GM19467 (cell line): Measurements from ENCODE around the gene ATP2B1.
"Not testable (repeated sequence)": the region's sequence is repeated elsewhere in the genome, so short reads cannot be mapped to it uniquely, and the experiment has no call there.

Experiments
- ATAC-seq: cut with Tn5 transposase; IDR thresholded peaks from one replicate; pipeline ENCODE4 v1.9.1; 2021; ENCODE audit warnings: mild to moderate bottlenecking, moderate library complexity; ENCODE audit not compliant: unreplicated experiment

The ATP2B1 gene

DNA sequence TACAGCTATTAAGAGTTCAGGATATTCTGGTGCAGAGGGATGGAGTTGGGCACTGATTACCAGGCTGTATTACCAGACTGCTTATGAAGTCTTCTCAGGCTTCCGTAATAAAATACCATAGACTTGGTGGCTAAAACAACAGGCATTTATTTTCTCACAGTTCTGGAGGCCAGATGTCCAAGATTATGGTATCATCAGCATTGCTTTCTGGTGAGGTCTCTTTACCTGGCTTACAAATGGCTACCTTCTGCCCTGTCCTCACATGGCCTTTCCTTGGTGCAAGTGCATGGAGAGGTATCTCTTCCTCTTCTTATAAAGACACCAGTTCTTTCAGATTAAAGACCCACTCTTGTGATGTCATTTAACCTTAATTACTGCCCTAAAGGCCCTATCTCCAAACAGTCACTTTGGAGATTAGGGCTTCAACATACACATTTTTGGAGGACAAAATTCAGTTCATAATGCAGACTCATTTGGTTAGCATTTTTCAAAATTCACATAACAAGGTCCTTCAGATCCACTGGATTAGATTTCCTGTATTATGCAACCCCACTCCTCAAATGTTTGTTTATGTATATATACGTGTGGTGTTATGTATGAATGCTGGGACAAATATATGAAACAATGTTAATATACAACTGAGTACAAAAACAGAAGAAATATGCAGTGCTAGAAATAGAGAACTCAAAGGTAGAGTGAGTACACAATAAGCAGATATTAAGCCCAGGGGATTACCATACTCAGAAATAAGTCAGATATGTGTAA lies 9.3 kb upstream of the ATP2B1 start:
- ATAC-seq, result no peak

DNA sequence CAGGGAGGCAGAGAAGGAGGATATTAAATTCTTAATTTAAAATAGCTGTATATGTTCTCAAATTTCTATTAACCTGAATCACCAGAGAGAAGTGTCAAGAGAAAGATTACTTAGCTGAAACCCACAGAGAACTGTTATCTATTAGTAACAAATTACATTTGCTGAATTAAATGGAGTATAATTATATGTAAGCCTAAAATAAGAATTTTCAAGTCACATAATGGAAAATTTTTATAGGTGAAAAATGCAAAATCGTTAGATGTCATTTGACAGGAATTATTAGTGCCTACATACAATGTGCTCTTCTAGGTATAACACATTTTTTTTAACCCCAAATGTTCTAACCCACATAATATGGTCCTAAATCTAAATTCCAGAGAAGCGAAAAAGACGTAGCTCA lies 4.1 kb upstream of the ATP2B1 start:
- no peak for ATAC-seq

DNA sequence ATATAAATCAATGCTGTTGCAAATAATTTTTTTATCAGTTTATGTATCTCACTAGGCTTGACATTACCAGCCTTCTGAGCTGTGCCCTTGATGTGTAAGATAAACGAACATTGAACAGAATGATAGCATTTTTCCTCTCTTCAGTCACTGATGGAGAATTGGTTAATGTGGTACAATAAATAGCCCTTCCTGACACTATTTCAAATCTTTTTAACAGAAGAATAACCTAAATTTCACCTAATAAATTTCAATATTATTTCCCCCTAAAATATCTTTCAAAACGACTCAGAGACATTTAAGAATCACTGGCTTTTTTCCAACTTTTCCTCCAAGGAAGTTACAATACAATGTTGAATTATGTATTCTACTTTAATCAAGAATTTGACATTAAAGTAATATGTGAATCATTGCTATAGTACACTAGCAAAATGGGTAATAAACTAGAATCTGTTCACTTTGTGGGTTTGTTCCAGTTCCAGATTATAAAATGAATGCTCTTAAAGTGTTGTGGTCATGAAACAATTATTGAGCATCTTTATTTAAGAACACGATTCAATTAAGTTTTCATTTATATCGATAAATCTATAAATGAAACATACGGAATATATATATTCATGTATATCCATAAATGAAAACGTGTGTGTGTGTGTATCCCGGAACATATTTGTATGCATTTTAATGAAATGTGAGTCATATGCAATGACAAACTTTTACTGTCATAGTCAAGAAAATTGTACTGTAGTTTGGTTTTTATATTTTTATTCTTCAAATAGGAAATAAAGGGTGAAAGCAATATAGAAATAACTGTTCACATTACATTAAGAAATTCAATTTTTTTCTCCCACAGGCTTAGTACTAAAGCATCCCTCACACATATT lies 2.5 kb upstream of the ATP2B1 start:
- no peak for ATAC-seq

DNA sequence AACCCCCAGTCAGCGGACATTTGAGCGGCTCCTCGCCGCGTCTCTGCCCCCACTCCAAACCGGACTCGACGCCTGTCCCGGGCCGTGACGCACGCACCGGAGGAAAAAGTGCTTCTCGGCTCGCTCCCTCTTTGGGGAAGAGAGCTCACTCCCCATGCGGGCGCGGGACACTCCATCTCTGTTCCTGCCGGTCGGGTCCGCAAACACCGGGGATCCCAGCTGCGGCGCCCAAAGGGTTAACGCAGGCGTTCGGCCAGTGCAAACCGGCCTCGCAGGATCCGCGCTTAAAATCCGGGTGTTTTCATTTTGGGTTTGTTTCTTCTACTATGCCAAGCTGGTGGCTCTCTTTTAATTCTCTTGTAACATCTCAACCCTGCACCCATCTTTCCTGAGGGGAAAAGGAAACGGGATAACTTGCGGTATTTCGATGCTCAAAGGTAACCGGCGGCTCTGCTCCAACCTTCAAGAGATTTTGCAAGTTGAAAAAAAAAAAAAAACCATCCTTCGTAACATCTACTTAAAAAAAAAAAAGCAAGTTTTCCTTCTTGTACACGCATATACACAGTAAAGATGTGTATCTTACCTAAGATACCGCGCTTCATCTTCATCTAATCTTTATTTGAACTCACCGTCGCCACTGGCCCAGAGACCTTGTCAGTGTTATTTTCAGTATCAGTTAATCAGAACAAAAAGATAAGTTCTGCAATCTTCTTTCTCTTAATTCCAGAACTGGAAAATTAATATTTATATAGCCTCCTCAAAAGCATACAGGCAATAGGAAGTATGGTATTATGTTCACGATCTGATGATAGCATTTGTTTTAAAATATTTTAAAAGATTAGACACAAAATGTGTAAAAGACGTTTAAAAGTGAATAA lies 1.6 kb upstream of the ATP2B1 start:
- ATAC-seq, result no peak

DNA sequence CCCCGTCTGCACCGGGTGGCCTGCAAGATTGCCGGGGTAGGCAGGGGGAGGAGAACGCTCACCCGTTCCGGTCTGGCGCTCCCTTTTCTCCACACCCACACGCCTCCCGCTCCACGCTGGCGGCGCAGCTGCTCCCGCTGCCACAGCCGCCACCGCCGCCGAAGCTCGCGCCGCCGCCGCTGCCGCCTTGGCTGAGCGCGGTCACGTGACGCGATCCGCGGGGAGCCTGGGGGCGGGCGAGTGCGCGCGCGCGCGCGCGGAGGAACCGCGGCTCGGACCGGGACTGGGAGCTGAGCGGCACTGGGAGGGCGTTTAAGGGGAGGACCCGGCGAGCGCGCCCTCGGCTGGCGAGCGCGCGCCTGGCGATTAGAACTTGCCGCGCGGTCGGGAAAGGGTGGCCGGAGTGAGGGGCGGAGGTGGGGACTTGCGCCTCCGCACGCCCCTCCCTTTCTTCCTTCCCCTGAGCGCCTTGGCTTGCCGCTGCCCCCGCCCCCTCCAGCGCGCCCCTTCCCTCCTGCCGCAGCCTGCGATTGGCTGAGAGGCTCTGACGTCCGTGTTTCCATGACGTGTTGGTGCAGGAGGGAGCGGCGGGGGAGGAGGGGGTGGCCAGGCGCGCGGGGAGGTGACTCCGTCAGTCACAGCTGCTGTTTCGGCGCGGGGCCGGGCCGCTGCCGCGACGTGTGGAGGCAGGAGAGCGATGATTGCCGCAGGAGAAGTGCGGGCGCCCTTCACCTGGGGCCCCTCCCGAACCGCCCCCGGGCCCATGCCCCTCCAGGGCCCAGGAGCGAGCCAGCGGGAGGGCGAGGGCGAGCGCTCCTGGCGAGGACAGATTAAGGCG lies 738 bp upstream of the ATP2B1 start:
- ATAC-seq, result peak; percentile 70

DNA sequence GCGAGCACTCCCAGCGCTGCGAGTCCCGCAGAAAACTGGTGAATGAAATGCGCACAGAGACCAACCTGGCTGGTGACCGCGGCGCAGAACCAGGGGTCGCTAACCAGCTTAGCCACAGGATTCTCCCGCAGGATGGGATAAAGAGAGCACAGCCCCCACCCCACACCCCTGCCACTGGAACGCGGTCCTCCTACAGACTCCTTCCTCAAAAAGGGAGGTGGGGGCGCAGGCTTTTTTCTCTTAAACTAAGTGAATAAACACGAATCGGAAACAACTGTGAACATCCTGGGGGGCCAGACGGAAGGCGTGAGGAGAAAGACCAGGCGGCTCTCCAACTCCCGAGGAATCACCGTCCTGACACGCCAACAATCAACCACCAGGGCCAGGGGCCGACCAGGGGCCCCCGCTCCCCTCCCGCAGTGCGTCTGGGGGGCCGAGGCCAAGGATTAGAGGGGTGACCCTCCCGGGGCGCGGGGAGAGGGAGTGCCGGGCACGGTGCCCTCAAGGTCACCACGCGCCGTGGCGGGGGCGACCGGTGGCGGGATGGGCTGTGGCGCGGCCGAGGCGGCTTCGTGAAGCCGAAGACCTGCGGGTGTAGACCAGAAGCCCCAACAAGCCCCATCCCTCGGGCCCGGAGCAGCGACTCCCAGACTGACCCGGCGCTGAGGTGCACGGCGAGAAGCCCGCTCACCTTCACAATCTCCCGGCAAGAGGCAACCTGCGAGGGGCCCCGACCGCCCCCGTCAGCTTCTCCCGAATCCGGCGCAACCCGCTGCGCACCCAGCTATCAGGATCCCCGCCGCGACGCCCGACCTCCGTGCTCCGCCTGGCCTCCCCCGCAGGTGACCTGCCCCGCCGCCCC lies 704 bp downstream of the ATP2B1 start:
- ATAC-seq, result peak; percentile 0

DNA sequence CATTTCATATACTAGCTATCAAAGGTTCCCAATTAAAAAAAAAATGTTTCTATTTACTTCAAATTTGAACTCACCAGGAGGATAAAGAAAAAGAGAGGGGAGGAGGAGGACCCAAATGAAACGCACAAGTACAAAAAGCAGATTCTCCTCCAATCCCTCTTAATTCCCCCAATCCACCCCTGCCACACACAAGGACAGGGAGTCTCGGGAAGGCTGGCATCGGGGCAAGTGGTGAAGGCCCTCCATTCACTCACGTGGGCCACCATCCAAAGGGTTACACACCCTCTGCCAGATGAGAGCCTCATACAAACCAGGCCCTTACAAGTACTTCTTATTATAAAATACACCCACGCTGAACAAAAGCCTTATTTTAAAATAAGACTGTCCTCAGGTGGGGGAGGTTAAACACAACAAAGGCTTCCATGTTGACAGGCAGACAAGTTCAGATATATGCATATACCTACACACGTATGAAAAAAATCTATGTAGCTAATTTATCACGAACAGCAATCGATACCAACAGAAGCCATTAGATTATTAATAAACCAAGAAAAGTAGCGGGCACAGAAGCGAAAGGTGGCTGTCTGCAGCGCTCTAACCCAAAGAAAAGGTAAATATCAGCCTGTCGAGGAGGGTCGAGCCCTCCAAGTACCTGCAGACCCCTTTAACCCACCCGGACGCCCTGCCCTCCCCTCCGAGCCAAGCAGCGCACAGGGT lies 1.5 kb downstream of the ATP2B1 start:
- no peak for ATAC-seq

DNA sequence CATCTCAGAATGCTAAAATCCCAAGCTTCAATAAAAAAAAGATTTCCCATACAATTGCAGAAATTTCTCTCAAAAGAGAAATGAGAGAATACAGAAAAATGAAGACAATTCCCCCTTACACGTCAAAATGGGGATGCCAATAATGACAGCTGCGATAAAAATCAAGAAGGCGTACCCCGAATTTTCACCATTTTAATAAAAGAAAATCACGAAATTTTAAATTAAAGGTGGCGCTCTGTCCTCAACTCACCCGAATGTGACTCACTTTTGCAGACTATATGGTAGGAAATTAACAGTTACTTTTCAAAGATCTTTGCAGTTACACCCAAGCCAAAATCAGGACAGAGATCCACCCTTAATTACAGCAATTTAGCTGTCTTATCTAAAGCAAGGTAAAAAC lies 2.1 kb downstream of the ATP2B1 start:
- no peak for ATAC-seq

DNA sequence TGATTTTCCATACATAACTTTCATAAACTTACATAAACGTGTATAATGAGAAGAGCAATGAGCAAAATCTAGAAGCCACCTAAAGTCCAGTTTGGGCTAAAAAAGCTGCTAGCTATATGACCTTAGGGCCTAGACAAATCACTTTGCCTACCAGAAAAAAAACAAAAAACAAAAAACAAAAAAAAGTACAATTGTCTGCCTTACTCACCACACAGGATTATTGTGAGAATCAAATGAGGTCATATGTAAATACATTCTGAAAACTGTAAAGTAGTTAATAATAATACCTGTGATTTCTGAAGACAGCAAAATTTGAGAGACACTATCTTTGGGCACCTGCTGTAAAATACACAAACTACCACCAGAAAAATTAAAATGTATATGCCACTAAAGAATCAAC lies 4.2 kb downstream of the ATP2B1 start:
- no peak for ATAC-seq

DNA sequence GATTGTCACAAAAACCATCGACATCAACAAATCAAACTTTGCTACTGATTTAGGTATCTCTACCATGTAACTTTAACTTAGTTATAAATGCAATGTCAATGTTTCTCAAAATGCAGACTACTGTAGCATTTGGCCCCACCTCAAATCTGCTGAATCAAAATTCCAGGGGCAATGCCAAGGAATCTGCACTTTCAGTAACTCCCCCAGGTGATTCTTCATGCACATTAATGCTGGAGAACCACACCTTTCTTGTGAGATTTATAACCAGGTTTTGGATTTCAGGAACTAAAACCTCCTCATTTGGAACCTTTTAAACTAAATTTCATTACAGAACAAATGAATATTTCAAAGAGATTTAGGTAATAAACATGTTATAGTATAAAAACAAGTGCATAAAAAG lies 4.9 kb downstream of the ATP2B1 start:
- no peak for ATAC-seq

DNA sequence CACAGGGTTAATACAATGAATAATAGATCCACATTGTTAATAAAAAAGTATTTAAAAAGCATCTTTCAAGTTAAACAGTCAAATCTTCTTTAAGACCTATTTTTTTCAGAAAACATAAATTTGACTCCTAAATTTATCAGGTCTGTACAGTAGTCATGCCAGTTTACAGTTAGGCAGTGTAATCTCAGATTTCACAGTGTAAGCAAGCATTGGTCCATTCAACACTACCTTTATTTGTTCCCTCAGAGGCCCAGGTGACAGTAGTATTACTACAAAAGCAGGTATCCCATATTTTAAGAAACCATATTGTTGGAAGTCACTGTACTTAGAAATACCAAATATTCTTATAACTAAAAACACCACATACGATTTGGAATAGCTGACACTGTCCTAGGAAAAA lies 6.1 kb downstream of the ATP2B1 start:
- ATAC-seq, result no peak

DNA sequence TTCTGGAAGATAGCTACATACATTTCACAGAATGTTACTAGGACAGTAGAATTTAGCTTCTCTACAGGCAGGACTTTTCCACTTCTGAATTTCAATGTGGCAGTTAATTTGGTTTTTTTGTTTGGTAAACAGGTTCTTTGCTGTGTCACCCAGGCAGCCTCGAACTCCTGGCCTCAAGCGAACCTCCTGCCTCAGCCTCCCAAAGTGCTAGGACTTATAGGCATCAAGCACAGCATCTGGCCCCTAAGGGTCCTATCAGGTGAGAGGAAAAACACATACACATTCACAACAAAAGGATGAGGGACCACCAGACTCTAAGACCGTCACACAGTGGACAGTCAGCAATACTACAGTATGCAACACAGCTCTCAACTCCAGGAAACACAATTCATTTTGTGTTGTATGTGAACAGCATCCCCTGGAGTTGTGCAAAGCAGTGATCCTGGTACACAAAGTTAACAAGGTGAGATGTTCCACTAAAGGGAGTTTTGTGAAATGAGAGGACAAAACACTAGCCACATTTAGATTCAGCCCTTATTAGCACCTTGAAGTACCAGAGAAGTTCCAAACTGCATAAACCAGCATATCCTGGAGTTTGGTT lies 6.9 kb downstream of the ATP2B1 start:
- no peak for ATAC-seq

DNA sequence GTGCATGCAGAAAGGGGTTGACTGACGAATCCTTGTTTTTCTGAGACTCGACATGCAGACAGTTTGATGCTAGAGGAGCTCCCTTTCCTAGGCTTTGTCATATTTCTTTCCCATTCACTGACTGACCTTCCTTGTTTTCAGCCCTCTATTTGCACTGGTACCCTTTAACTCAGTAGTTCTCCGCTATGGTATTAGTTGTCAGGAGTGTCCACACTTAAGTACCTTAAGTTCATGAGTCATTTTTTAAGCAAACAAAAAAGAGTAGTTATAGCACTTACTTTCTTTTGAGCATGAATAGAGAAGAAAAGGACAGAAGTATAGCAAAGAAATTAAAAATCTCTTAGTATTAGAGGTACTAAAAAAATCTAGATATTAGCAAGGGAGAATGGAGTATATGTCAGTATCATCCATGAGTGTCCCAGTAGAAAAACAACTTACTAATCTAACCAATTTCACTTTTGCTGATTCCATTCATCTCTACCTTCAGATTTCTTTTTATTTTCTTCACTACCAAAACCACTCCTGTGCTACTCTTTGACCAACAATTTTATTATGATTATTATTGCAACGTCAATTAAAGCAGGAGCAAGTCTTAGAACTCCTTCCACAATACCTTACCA lies 8.3 kb downstream of the ATP2B1 start:
- no peak for ATAC-seq

DNA sequence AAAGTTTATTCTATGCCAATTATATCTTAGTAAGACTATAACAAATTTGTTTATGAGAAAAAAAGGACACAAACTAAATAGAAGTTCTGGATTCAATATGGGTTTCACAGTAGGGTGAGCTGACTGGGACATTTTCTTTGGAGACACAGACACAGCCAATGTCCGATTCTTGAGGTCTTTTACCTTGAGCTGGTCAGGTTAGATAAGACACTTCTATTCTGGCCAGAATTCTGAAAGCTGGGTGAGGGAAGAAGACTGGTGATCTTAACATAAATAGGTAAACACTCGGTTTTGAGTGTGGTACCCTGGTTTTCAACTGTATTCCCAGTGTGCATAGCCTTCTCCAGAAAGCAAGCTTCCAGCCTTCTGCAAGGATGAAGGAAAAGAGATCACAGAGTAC lies 10.0 kb downstream of the ATP2B1 start:
- ATAC-seq, result no peak

DNA sequence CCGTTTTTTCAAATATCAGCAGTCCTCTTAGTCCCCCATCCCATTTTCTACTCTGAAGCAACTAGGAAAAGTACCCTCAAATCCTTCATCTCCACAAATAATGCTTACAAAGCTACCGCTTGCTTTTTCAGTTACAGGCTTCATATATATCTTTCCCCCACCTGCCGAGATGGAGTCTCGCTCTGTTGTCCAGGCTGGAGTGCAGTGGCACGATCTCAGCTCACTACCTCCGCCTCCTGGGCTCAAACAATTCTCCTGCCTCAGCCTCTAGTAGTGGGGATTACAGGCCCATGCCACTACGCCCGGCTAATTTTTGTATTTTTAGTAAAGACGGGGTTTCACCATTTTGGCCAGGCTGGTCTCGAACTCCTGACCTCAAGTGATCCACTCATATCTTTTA lies 10.9 kb downstream of the ATP2B1 start:
- ATAC-seq, result not testable (repeated sequence)

DNA sequence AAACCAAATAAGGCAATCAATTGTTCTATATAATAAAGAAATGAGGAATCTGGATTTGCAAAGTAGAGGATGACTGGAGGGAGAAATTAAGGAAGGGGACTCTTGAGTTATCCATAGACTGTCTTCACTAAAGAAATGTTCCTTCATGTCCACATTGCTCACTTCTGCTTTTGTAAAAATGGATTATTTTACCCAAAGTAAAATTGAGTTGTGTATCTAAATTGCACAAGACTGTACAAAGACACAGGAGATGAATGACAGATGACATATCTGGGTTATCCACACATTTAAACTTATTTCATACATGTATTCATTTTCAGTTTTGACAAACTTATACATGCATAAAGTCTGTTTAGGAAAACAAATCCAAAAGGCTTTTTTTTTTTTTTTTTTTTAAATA lies 11.3 kb downstream of the ATP2B1 start:
- ATAC-seq, result no peak

DNA sequence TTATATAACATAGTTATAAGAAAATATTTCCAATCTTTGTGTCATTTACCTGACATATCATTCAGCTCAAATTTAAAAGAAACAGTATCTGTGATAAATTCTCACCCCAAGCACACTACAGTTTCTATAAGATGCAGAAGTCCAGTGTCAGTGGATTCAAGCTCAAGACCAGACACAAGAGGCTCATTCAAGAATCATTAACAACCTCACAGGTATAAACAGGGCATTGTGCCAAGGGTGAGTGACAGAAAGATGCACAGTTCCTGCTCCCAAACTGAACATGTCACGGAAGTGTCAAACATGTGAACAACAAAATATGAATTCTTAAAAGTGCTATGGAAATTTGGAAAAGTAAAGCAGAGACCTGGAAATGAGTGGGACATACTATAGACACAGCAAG lies 12.8 kb downstream of the ATP2B1 start:
- ATAC-seq, result peak; percentile 58

DNA sequence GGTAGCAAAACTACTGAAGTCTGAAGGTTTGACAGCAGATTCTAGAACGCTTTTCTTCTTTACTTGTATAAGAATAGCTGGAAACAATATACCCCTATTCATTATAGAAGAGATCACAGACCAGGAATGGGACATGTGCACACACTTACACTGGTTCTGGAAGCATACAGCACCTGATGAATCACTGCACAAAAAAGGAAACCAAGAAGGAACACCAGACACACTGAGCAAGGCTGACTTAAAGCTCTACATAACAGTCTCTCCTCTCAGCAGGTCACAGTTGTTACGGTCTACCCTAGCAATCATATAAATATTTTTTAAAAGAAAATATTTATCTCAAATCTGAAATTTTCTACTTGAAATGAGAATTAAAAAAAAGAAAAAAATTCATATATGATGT lies 13.5 kb downstream of the ATP2B1 start:
- ATAC-seq, result no peak
